ENCODE data around the gene SH3PXD2A. TPM values are rescaled to one million over a fixed set of nuclear protein-coding genes. Genes with fewer than 3 reads are reported as not detected.

Gene SH3PXD2A
- total RNA-seq, 1 donor from 2014 or later = 35.2 TPM

DNA sequence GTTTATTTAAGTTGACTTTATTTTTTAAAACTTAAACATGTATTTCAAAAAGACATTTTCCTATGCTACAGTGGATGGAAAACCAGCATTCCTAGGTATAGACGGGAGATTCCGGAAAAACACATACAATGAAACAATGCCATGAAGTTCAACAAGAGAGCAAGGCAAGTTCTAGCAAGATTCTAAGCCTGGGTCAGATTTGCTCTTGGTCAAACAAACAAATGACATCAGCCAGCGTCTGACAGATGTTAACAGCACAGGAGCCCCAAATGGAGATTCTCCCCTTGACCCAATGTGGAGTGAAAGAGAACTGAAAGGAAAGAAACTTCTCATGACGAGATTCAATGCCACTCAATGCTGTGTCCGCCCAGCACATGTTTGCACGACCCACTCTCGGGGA lies 212.0 kb downstream of the SH3PXD2A start:
- no peak overlapping the region for H3K4me3 ChIP-seq
- H3K27me3 ChIP-seq = no peaks in the 10 kb centered on the region
- TF ChIP-seq, protein P1, sequence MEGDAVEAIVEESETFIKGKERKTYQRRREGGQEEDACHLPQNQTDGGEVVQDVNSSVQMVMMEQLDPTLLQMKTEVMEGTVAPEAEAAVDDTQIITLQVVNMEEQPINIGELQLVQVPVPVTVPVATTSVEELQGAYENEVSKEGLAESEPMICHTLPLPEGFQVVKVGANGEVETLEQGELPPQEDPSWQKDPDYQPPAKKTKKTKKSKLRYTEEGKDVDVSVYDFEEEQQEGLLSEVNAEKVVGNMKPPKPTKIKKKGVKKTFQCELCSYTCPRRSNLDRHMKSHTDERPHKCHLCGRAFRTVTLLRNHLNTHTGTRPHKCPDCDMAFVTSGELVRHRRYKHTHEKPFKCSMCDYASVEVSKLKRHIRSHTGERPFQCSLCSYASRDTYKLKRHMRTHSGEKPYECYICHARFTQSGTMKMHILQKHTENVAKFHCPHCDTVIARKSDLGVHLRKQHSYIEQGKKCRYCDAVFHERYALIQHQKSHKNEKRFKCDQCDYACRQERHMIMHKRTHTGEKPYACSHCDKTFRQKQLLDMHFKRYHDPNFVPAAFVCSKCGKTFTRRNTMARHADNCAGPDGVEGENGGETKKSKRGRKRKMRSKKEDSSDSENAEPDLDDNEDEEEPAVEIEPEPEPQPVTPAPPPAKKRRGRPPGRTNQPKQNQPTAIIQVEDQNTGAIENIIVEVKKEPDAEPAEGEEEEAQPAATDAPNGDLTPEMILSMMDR (IDR thresholded peaks at IDR 0.05) = no peak
- intact Hi-C loops (cut with DNase I) = no loop called here
- DNase-seq (no peak), ATAC-seq (no peak)
- H3K4me1 ChIP-seq = peaks cover 40% of the 10 kb centered on the region
- H3K36me3 ChIP-seq = peaks cover 9% of the 10 kb centered on the region
- no peak overlapping the region for H3K27ac ChIP-seq
- H3K9me3 ChIP-seq = no peaks in the 10 kb centered on the region

DNA sequence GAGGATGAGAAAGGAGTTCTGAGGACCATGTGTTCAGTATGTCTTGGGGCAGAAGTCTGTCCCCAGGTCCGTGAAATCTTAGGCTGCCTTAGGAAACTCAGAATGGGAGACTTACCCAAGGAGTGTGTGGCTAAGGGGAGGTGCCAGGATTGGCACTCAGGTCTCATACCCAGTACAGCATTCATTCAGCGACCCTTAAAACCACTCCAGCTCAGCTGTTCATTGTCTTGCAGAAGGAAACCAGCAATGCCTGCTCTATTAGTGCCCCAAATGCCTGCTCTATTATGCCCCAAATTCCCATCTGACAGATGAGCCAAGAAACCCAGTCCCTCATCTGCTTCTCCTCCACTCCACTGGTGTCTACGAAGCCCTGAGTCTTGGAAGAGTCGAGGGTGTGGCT lies 214.1 kb downstream of the SH3PXD2A start:
- no peak for ATAC-seq
- intact Hi-C loops (cut with DNase I) = no loop called here
- H3K4me1 ChIP-seq = peaks cover 43% of the 10 kb centered on the region
- TF ChIP-seq, protein P1 (IDR thresholded peaks at IDR 0.05) = no peak
- H3K36me3 ChIP-seq = no peaks in the 10 kb centered on the region
- DNase-seq = no peak
- no peaks in the 10 kb centered on the region for H3K27me3 ChIP-seq
- no peak overlapping the region for H3K4me3 ChIP-seq
- H3K9me3 ChIP-seq = no peaks in the 10 kb centered on the region
- no peak overlapping the region for H3K27ac ChIP-seq

DNA sequence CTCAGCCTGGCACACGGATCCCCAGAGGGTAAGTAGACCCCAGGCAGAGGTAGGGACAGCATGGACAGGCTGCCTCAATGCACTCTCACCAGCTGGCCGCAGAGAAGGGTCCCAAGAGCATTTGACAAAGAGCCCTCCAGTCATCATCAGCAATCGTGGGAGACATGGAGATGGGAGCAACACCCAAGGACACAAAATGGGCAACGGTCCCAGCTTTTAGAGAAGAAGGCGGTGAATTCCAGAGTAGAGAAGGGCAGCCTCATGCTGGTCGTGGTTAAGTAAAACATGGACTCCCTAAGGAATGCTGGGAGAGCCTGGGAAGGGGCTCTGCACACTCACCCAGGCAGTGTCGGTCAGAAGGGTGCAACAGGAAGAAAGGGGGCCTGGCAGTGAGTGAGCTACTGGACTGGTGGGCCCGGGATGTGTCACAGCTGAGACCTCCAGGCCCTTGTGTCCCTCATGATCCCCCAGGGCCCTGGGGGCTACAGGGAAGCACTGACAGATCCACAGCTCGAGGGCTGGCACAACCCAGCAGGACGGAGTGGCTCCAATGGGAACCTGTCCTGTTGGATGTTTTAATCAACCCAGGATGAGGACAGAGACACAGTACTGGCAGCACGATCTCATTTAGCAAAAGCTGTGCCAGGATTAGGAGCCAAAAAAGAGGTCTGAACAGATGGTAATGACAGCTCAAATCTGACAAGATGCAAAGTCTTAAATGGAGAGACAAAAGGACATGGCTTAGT lies 214.8 kb downstream of the SH3PXD2A start:
- H3K4me1 ChIP-seq = peaks cover 42% of the 10 kb centered on the region

DNA sequence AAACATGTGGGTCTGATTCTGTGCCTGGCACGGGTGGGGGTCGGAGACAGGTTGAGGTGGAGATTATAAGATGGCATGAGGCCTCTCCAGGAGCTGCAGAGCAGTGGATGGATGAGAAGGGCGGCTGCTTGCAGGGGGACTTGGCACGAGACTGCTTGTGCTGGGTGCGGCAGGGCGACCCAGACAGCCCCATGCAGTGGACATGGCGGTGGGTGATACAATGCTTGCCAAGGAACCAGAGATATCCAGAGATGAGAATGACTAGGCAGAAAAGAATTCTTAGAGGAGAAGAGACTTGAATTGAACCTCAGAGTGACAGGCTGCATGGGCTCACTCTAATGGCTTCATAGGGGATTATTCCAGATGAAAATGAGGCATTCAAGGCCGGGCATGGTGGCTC lies 216.4 kb downstream of the SH3PXD2A start:
- no peaks in the 10 kb centered on the region for H3K36me3 ChIP-seq
- ATAC-seq (no peak), DNase-seq (no peak)
- TF ChIP-seq, protein P1 (IDR thresholded peaks at IDR 0.05) = no peak
- H3K9me3 ChIP-seq = no peaks in the 10 kb centered on the region
- no peak overlapping the region for H3K27ac ChIP-seq
- no peaks in the 10 kb centered on the region for H3K27me3 ChIP-seq
- intact Hi-C loops (cut with DNase I) = no loop called here
- H3K4me1 ChIP-seq = peaks cover 34% of the 10 kb centered on the region
- no peak overlapping the region for H3K4me3 ChIP-seq

More for the DNA sequence above, 214.8 kb downstream of the SH3PXD2A start:
- TF ChIP-seq, protein P1 (IDR thresholded peaks at IDR 0.05) = no peak
- Histone ChIP-seq H3K4me3 (no peak overlapping the region), H3K36me3 (no peaks in the 10 kb centered on the region), H3K9me3 (no peaks in the 10 kb centered on the region), H3K27me3 (no peaks in the 10 kb centered on the region), H3K27ac (no peak overlapping the region)
- intact Hi-C loops (cut with DNase I) = no loop called here
- DNase-seq (no peak), ATAC-seq (no peak)

DNA sequence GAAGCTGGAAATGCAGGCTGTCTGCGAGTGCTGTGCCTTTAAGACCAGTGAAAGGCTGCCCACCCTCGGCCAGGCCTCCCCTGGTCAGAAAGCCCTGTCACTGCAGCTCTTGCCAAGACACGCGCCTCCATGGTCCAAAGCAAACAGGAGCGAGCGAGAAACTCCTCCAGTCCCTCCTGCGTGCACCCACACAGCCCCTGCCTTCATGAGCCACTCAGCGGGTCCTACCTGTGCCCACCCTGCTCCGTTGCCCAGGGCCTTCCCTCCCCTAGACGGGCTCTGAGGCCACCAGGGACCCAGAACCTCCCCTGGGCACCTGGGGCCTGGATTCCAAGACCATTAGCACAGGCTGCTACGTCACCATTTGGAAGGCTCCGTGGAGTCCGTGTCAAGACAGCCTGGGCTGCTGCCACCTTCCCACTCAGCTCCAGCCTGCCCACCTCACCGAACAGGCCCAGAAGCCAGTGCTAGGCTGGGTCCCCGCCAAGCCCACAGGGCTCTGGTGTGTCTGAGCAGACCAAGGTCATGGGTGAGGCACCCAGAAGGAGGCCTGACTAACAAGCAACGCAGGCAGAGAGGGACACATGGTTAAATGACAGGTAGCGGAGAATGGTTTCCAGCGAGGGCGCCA lies 217.3 kb downstream of the SH3PXD2A start:
- no peaks in the 10 kb centered on the region for H3K9me3 ChIP-seq
- H3K36me3 ChIP-seq = no peaks in the 10 kb centered on the region
- DNase-seq (no peak), ATAC-seq (peak; percentile 21)
- no peak overlapping the region for H3K4me3 ChIP-seq
- intact Hi-C loops (cut with DNase I) = no loop called here
- TF ChIP-seq, protein P1 (IDR thresholded peaks at IDR 0.05) = no peak
- H3K27ac ChIP-seq = peak overlapping the region; percentile 47
- H3K27me3 ChIP-seq = no peaks in the 10 kb centered on the region
- peaks cover 34% of the 10 kb centered on the region for H3K4me1 ChIP-seq
